ENCODE data around the gene TMEM51.
A peak's percentile ranks its signal among the peaks of the same experiment; 100 is the strongest.

TMEM51 gene

GRCh38 chr1:15177710-15178166, 24.2 kb downstream of the TMEM51 start:
- no peak for DNase-seq (ENCODE audit: low read depth)

DNA sequence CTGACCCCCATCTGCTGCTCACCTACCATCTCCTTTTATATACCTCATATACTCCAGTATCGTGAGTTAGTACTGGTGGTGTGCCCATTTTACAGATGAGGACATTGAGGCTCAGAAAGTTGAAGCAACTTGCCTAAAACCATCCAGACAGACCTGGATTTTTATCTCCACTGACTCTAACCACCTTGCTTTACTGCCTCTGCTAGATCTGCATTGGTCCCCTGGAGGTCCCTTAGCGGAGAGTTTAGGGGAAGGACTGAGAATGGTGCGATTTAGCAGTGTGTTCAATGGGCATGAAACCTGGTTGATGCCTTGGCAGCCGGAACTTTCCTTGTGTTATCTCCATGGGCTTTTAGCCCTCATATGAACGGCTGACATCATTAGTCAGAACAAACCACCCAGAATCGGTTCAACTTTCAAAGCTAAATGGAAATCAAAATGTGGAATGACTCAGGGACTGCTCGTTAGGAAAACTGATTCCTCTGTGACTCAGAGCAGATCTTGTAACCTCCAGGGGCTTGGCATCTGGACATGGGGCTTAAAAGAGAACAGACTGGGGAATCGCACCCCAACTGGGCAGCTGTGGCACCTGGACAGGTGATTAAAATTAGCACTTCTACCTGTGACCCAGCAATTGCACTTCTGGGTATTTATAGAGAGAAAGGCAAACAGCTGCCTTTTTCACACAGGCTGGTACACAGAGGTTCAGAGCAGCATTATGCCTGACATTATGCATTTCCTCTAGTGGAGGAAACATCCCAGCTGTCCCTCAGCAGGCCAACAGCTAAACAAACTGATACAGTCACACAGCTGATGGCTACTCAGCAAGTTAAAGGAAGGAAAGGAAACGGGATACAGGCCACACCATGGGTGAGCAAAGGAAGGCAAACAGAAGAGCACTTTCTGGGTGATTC, 25.3 kb downstream of the TMEM51 start:
- DNase-seq (ENCODE audit: low read depth), result peak; percentile 87

GRCh38 chr1:15179485-15179883, 25.9 kb downstream of the TMEM51 start:
- DNase-seq (ENCODE audit: low read depth), result no peak

DNA sequence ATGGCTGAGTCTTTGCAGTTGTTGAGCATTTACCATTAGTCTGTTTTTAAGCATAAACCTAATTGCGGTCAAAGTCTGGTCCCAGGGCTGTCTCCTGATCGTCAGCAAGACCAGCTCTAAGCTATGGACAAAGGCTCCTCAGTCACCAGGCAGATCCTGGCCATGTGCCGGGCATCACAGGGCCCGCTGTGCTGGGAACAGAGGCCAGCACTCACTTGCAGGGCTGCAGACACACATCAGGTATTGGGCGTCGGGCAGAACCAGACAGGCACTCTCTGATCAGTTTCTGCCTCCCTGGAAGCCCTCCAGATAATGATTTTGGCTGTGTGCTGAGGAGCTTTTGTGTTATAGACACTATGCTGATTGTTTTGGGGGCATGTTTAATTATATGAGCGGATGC, 26.6 kb downstream of the TMEM51 start:
- DNase-seq (ENCODE audit: low read depth), result no peak

- no peak for DNase-seq (ENCODE audit: low read depth)
Measured at GRCh38 chr1:15180945-15181523, 27.5 kb downstream of the TMEM51 start.

- DNase-seq (ENCODE audit: low read depth), result no peak
Measured at GRCh38 chr1:15181564-15181963, 28.0 kb downstream of the TMEM51 start.

DNA sequence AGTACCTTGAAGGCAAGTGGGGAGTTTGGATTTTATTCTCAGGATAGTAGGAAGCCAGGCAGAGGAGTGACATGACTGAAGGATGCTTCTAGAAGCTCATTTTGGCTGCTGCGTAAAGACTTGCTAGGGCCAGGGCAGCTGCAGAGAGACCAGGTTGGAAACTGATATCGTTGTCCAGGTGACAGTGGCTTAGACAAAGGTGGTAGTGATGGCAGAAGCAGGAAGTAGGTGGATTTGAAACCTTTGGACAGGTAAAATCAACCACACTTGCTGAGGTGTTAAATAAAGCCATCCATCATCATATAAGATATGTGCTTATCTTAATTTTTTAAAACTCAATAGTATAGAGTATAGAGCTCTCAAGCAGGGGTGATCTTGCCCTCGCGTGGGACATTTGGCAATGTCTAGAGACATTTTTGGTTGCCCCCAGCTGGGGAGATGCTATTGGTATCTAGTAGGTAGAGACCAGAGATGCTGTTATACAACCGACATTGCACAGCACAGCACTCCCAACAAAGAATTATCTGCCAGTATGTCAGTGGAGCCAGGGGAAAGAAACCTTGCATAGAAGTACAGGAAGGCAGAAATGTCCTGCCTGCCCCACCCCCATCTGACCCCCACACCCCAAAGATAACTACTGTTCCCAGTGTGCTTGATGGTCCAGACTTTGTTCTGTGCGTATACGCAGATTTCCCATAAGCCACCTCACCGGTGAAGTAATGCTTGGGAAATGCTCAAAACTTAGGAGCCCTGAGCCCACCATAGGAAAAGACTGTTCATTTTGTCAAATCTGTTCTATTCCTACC, 31.1 kb downstream of the TMEM51 start:
- no peak for DNase-seq (ENCODE audit: low read depth)

- DNase-seq (ENCODE audit: low read depth), result no peak
Measured at GRCh38 chr1:15185617-15186016, 32.1 kb downstream of the TMEM51 start.

- no peak for DNase-seq (ENCODE audit: low read depth)
Measured at GRCh38 chr1:15186073-15186845, 32.7 kb downstream of the TMEM51 start.

DNA sequence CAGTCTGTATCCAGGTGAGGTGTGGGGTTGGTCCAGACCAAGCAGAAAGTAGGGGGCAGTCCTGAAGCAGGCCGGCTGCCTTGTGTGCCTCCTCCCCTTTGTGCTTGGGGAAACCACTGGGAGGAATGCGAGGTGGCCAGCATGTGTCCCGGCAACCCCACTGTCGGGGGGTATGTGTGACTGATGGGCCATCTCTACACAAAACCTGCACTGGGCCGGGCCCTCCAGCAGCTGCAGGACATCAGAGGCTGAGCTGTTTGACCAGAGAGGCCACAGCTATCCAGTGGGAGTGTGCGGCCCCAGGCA, 33.3 kb downstream of the TMEM51 start:
- DNase-seq (ENCODE audit: low read depth), result no peak

- DNase-seq (ENCODE audit: low read depth), result no peak
Measured at GRCh38 chr1:15187175-15188129, 33.9 kb downstream of the TMEM51 start.

DNA sequence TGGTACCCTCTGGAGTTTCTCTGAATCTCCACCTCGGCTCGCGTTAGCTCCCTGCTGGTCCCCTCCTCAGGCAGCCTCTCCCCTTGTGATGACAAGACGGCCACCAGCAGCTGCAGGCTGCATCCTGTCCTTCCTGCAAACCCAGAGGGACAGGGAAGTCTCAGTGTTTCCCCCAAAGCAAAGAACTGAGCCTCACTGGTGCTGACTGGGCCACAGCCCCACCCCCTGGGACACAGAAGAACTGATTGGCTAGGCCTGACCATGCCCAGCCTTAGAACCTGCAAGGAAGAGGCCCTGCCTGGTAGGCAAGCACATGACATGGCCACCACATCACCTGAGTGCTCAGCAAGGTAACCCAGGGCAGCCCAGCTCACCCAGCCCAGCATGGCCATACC, 34.6 kb downstream of the TMEM51 start:
- DNase-seq (ENCODE audit: low read depth), result no peak

GRCh38 chr1:15188678-15189077, 35.1 kb downstream of the TMEM51 start:
- DNase-seq (ENCODE audit: low read depth), result no peak

DNA sequence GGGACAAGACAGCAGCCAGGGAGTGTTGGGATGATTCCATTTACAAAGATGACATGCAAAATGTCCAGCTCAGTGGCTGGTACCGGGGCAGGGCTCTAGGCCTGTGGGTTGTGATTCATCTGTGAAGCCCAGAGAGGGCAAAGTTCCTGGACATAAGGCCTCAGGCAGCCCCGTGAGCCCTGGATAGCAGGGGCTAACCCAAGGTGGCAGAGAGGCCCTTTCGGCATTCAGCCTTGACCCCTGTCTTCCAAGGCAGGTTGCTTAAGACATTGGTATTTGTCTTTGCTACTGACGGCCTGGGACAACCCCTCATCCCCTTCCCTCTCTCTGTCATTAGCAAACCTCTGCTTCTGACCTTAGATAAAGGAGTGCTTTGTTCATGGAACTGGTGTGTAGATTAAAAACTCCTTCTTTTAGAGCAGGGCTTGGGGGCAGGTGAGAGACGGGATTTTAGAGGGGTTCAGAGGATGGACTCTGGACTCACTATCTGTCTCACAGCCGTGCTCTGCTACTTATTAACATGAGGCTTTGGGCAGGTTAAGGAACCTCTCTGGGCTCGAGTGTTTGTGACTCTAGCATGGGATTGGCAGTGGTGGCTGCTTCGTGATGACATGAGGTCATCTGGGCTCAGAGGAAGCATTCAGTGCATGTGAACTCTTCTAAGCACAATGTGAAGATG, 36.3 kb downstream of the TMEM51 start:
- no peak for DNase-seq (ENCODE audit: low read depth)

- no peak for DNase-seq (ENCODE audit: low read depth)
Measured at GRCh38 chr1:15191267-15191666, 37.7 kb downstream of the TMEM51 start.

DNA sequence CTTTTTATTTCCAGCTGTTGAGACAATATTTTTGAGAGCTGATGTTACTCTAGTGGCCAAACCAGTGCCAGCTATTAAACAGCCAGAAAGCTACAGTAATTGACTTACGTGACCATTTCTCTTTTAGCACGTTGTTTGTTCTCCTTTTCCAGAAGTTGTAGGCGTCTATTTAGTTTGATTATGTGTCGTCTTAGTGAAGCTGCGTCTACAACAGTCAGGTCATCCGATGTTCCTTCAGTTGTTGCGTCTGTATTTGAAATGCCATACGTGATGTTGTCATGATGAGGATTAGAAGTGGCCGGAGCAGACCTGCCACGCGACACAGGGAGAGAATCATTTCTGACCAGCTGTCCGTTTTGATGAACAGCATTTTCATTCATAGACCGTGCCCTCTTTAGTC, 38.2 kb downstream of the TMEM51 start:
- no peak for DNase-seq (ENCODE audit: low read depth)

- DNase-seq (ENCODE audit: low read depth), result no peak
Measured at GRCh38 chr1:15192916-15193550, 39.5 kb downstream of the TMEM51 start.

DNA sequence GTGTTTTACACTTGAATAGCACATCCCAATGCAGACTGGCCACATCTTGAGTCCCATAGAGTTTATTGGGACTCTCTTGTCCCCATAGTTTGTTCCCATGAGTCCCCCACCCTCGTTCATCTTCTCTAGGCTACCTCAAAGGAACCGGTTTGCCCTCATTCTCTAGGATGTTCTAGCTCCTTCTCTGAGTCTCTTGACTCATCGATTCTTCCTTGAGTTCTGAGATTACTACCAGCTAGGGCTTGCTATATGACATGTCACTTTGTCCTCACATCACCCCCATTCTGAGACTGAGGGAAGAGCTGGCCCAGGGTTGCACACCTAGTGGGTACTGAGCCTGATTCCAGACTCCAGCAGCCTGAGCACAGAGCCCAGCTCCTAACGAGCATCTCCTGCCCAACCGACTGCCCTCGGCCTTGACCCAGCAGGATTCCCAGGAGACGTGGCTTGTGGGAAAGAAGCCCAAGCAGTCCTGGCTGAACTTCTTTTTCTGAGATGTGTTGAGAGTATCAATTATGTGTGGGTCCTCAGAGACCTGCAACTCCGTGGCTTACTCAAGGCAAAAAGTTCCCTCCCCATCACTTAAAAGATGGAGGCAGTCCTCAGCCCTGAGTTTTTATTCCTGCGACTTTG, 42.0 kb downstream of the TMEM51 start:
- no peak for DNase-seq (ENCODE audit: low read depth)

- no peak for DNase-seq (ENCODE audit: low read depth)
Measured at GRCh38 chr1:15196069-15196468, 42.5 kb downstream of the TMEM51 start.

All from fibroblast of gingiva (primary cell).